Stimulated activated CD4-positive, alpha-beta T cell treated with anti-CD3 and anti-CD28 coated beads, TNF-alpha, amount 100 ng/mL, for 4 hours (primary cell): Measurements from ENCODE around the gene TCF3.

Experiments used
- DNase-seq, 3 experiments: peaks; one replicate each; pipeline ENCODE4 v3.0.0-alpha.2; 2020; ENCODE audit warnings: low read depth in 3 of 3

The TCF3 gene

DNA sequence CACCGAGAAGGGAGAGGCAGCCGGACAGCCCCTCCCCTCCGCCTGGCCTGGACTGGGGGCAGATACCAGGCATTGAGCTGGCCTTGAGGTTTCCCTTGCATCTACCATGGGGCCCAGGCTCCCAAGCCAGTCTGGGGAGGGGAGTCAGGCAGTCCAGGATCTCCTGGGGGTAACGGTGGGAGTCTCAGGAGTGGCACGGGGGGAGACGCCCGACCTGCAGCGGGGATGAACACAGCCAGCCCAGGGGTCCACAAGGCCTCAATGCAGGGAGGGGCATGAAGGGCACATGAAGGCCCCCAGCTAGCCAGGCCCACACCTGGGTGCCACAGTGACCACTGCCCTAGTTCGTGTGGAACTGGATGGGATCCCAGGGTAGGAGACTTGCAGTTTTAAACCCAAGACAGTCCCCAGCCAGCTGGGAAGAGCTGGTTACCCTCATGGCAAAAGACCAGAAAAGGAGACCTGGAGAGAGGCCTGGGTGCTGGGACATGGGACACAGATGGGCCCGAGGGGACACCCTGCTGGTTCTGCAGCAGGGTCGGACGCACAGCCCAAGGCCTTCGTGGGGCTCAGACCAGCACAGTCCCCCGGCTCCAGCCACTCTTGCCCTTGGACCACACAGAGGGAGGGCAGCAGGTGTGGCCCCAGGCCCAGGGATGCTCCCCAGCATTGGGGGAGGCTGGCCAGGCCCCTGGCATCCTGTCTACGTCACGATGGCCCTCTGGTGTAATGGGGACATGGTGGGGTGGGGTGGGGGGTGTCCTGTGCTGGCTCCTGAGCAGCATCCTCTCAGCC, 42.5 kb downstream of the TCF3 start:
- no peak for DNase-seq

DNA sequence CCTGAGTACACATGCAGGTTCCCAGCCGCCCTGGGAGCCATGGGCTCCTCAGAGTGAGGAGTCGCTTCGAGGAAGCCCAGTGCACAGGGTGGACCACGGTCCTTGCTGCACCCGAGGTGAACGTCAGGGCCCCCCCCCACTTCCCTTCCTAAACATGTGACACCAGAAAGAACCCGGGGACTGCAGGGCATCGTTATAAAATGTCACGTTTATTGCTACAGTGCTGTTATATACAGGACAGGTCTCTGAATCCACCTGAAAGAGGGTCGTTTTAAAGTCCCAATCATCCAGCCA, 43.4 kb downstream of the TCF3 start:
- no peak for DNase-seq

DNA sequence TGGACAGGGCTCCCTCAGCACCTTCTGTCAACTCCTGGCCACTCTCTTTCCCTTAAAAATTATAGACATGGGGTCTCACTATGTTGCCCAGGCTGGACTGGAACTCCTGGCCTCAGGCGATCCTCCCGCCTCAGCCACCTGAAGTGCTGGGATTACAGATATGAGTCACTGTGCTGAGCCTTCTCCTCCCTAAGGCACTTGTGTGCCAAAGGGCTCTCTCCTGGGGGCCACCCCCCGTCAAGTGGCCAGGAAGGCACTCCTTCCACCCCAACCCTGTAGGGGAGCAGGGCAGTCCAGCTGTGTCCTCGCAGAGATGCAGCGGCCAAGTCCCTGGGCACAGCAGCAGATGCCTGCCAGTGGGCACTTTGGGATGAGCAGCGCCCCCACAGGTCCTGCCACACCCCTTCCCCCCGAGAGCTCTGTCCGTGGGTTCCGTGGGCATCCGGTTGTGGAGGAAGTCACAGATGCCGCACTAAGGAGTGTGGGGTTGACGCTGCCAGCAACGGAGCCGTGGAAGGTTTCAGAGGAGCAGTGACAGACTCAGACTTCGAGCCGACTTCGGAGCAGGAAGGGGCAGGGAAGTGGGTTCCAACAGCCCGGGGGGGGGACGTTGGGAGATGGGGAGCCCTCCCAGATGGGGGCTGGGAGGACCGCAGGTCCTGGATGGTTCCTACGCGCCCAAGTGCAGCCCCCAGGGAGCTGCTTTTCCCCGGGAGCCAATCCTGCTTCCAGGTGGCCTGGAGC, 43.9 kb downstream of the TCF3 start:
- no peak for DNase-seq

DNA sequence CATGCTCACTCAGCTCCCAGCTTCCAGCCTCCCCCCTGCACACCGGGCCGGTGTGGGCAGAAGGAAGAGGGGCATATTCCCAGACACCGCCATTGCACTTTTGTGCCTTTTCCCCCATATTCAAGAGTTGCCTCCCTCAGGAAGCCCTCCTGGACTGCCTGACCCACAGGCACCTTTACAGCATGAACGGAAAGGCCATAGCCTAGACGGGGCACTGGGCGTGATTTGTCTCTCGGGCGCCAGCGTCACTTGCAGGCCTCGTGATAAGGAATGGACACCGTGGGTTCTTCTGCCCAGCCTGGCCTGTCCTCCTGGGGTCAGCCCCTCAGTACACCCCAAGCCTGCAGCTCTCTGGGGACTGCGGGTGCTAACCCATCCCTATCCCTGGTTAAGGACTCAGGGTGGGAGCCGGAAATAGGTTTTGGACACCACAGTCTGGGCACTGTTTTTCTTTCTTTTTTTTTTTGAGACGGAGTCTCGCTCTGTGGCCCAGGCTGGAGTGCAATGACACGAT, 46.2 kb downstream of the TCF3 start:
- DNase-seq: no peak

DNA sequence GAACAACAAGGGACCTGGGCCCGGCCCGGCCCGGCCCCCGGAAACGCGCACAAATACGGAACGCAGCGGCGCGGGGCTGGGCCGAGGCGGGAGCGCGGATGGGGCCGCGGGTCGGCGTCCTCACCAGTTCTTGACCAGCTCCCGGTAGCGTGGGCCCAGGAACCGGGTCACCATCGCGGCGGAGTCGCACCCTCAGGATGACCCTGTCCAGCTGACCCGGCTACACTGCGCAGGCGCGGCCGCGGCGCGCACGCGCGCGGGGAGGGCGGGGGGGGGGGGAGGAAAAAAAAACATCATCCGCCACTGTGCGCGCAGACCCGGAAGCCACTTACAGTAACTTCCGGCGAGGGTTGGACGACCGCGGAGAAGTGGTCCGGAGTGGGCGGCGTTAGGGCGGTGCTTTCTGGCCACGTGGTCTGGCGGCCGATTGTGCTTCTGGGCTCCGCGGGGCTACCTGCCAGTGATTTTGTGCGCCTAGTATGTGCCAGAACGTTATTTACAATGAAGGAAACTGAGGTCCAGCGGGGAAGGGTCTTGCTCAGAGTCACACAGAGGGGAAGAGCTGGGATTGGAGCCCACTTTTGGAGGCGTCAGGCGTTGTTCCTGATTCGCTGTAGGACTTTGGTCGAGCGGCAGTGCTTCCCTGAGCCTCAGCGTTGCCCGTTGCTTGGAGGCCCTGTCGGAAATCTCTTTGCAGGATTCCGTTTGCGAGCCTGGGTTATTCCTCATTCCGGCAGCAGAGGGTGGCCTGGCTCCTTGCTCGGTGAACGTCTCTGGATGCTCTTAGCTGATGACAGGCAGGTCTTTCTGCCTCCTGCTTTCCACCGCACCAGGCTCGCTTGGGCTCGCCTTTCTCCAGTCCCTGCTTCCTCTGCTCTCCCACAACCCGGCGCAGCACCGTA, 46.9 kb downstream of the TCF3 start, which contains the start of gene UQCR11:
Gene UQCR11 (minus strand): TSS at position 227 of the 902 bp plus-strand sequence. CDS start 53 bp downstream, at position 174.
- peak; percentile 84 to 87 (median 86) for DNase-seq

DNA sequence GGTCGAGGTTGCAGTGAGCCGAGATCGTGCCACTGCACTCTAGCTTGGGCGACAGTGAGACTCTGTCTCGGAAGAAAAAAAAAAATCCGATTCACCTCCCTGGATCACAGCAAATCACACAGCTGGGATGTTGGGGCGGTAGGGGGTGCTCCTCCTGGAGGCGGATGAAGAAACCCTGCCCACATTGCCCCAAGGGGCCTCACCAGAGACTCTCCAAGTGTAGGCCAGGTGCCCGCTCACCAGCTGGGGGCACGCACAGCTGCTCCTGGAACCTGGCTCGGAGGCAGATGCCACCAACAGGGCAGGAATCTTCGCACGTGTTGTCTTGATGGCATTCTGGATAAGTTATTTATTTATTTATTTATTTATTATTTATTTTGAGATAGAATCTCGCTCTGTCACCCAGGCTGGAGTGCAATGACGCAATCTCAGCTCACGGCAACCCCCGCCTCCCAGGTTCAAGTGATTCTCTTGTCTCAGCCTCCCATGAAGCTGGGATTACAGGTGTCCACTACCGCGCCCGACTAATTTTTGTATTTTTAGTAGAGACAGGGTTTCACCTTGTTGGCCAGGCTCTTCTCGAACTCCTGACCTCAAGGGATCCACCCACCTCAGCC, 50.2 kb downstream of the TCF3 start:
- DNase-seq: no peak

DNA sequence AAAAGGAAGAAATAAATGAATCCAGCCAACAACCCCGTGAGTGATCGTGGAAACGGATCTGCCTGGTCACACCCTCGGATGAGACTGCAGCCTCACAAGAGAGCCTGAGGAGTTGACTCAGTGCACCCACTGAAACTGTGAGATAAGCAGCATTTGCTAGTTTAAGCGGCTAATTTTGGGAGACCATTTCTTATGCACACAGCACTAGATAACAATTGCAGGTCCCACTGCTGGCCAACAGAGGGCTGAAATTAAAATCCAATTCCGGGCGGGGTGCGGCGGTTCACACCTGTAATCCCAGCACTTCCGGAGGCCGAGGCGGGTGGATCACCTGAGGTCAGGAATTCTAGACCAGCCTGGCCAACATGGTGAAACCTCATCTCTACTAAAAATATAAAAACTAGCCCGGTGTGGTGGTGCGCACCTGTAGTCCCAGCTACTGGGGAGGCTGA, 50.8 kb downstream of the TCF3 start:
- DNase-seq: no peak

DNA sequence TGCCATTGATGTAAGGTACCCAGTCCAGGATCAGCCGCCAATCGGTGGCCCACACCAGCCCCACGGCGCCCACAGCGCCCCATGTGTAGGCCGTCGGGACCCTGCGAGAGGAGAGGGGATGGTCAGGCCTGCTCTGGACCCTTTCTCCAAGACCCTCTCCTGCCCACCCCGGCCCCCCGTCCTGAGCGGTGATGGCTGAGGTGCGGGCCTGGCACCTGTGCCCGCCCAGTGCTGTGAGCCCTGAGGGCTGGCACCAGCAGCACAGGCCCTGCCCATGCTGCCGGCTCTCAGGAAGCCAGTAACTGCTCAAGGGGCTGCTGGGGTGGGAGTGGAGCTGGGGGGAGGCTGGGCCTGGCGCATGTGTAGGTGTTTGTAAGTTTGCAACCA, 53.0 kb downstream of the TCF3 start:
- DNase-seq: no peak

DNA sequence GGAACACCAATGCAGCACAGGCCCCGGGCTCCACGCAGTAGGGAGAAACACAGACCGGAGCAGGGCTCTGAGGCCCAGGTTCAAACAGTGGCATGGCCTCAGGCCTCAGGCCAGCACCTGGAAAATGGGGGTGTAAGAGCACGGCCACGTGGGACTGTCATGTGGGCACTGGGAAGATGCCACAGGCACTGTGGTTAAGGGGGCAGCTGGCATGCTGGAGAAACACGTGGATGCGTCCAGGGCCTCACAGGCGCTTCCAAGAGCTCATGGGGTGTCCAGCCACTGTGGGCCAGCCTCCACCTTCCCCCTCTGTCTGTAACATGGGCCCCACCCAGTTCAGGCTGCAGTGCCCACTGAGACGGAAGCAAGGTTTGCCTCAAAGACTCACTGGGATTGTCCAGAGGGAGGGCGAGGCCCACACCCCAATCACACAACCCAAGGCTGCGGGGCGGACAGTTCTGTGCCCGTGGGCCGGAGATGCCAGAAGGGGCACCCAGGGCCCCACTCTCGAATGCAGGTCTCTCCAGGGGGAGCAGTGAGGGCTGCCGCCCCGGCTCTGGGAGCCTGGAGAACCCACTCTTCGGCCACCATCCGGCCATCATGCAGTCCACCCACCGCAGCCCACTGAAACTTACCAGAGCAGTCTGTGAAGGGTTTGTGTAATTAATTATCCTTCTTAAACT, 53.5 kb downstream of the TCF3 start:
- DNase-seq: no peak

DNA sequence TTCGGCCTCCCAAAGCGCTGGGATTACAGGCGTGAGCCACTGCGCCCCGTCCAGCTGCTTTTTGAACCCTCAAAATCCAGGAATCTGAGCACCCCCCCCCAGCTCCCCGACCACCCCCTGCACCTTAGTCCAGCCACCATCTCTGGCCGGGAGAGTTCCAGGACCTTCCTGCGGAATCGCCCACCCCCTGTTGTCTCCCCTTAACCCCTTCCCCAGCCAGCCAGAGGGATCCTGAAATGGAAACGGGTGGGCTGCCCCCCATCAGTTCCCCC, 59.0 kb downstream of the TCF3 start:
- DNase-seq: no peak

DNA sequence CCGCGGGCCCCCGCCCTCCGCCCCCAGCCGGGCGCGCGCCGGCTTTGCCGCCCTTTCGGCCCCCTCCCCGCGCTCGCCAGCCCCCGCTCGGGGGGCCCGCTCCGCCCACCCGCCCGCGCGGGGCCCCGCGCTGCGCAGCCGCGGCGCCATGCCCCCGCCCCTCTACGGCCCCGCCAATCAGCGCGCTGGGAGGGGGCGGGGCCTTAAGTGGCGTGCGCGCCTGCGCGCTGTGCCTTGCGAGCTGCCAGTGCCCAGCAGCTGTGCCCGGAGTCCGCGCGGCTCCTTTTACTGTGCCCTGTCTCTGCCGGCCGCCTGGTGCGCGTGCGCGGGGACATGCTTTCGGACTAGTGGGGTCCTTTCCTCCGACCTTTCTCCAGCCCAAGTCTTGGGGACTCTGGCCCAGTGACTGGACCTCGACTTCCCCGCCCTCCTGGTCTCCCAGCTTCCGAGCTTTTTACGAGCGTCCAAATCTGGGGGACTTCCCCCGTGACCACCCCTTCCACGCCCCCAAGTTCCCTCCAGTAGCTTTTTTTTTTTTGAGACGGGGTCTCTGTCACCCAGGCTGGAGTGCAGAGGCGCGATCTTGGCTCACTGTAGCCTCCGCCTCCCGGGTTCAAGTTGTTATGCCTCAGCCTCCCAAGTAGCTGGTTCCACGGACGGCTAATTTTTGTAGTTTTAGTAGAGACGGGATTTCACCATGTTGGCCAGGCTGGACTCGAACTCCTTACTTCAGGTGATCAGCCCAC, 59.5 kb downstream of the TCF3 start, which contains the start of gene MBD3:
Gene MBD3 (minus strand): TSS at position 111 of the 746 bp plus-strand sequence. CDS start 234 bp downstream, outside the sequence.
- DNase-seq: peak; percentile 80 to 85 (median 80)

DNA sequence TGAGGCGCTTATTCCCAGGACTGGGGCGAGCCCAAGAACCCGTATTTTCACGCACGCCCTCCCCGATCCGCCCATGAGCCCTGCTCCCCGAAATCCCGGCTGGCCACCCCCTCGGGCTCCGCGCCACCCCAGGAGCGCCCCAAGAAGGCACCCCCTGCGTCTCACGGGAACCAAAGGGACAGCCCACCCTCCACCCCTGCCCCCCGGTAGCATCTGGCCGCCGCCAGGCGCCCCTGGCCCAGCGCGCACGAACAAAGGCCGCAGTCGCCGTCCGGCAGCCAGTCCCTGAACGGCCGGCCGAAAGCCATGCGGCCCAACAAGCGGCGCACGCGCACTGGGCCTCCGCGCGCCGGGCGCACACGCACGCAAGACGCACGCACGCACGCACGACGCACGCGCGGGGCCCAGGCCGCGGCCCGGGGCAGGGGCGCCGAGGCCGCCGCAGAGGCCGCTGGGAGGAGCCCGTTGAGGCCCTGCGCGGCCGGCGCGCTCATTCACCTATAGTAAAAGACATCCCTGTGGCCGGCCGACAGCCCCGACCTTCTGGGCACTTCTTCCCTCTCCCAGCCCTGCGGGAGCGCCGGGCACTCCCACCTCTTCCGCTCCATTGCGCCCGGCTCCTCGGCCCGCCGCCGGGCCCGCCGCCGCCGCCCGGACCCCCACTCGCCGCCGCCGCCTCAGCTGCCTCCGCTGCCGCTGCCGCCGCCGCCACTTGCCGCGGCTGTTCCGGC, 60.2 kb downstream of the TCF3 start:
- peak; percentile 64 to 73 (median 68) for DNase-seq

DNA sequence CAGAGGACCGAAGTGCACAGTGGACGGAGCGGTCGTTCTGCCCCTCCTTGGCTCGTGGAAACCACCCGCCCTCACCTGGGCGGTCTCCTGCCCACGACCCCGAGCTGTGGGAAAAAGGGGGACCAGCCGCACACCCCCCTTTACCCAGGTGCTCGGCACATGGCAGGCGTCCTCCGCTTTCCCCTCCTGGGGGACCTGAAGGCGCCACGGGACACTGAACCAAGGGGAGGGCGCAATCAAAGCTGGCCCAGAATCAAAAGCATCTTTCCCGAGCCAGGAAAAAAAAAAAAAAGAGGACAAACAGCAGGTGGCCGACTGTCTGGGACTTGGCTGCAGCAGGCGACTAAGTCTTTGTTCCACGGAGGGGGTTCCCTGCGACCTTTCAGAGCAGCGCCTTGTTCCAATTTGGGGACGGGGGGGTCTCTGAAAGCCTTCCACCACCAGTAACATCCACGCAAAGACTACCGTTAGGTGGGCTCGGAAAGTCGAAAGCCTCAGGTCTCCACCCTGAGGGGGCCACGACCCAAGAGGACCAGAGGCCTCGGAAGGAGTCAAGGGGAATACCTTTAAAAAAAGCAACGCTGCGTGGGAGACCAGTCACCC, 60.9 kb downstream of the TCF3 start:
- no peak for DNase-seq

DNA sequence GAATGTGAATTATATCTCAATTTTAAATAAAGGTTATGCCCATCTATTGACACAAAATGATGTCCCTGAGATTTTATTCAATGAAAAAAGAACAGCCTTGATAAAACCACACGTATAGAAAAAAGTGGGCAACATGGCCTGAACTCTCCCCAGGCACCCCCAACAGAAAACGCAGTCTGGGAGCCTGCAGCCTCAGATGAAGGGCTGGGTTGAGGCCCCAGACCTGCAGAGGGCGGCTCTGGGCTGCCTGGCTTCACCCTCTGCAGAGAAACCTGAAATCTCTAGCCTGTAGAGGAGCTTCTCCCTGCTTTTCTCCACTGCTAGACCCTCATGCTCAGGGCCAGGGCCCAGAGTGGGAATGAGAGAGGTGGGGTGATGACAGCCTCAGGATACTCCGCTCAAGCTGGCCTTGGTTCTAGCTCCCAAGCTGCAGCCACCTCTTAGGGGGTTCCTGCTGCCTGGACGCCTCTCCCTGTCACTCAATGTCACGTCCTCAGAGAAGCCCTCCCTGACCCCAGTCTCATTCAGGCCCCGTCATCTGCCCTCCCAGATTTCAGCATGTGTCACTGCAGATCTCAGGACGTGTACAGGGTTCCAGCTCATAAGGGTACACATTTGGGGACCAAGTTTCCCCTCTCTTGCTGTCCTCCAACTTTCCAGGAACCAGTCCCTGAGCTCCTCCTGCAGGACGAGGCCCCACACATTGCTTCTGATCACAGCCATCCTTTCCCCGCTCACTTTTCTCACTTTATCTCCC, 61.6 kb downstream of the TCF3 start:
- peak in 1 of 3 experiments; percentile 30 for DNase-seq

DNA sequence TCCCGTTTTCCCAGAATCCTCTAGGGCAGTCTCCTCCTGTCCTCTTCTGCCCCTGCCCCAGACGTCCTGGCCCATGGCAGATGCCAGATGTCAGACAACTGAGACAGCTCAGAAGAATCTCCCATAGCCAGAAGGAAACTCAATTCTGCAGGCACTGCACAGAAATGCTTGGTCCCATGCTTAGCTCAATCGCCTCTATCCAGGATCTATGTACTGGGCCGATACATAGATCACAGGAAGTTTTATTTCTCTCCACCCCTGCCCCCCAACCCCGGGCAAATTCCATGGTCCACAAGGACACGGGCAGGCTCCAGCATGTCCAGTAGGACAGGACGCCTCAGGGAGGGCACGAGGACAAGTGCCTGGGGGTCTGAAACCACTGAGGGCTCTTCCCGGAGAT, 64.5 kb downstream of the TCF3 start:
- no peak for DNase-seq

DNA sequence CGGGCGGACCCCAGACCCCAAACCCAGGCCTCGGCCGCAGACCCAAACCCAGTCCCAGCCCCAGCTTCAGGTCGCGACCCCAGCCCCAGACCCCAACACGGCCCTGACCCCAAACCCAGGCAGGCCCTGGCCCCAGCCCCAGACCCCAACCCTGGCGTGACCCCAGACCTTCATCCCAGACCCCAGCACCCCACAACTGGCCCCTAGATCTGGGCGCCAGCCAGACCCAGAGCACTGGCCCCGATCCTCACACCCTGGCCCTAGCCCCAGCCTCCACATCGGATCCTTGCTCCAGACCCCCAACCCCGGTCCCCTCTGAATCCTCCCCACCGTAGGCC, 67.2 kb downstream of the TCF3 start:
- no peak for DNase-seq

DNA sequence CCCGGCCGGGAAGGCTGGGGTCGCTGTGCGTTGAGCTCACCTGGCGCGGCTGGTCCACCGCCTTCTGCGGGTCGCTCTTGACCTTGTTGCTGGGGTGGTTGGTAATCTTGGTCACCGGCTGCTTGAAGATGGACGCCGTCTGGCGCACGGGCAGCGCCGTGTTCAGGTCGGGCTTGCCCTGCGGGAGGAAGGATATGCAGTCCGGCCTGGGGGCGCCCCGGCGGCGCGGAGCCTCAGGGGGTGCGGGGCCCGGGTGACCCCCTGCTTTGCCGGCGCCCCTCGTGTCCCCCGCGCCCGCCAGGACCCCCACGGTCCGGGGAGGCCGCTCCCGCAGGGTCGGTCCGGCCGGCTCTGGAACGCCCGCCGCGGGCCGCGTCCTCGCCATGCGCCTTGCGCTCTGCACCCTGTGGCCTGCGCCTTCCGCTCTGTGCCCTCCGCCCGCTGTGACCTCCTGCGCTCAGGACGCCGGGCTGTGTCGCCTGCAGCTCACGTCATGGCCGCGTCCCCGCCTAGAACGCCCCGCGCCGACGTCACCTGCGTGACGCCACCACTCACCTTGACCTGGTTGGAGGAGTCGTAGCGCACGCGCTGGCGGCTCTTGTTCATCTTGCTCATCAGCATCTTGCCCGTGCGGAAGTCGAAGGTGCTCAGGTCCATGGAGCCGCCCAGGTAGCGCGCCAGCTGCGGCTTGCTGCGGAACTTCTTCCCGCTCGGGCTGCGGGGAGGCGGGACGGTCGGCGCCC, 67.7 kb downstream of the TCF3 start:
- DNase-seq: no peak

DNA sequence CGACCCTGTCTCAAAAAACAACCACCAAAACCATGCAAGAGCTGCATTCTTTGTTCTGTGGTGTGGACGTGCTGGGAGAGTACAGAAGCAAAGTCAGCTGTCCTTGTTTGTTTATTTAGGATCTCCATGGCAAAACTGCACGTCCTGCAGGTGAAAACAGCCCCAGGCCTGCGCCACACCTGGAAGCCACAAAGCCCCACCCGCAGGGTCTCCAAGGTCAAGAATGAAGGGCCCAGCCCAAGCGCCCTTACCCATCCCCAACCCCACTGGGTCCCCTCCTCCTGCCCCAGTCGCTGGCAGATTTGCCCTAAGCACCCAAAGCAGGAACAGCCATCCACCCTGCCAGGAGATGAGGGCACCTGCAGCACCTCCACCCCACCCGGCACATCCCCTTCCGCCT, 70.2 kb downstream of the TCF3 start:
- DNase-seq: no peak
